ENCODE measurements around the gene B4GALT3. TPM values are rescaled to one million over a fixed set of nuclear protein-coding genes. Genes with fewer than 3 reads are reported as not detected.

B4GALT3 gene
- total and polyA plus RNA-seq, 9 donors = 16.7 to 29.8 (median 23.3) TPM

DNA sequence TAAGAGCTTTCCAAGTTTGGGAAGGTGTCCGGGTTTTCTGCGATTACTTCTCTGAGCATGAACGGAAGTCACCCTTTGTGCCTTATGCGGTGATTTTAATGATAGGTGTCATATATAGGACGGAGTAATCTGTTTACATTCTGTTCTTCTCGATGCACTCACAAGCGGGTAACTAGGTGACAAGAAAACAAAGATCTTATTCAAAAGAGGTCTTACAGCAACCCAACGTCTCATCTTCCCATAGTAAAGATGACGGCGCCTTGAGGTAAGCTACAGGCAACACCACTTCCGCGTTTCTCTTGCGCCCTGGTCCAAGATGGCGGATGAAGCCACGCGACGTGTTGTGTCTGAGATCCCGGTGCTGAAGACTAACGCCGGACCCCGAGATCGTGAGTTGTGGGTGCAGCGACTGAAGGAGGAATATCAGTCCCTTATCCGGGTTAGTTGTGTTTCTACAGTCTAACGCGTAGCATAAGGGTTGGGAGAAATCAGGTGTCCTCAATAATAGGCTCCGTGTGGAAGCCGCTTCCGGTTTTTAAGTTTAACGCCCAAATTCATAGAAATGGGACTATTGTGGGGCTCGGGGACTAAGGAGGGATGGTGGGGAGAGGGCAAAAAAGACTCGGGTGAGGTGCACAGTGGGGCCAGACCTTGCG is 23.5 kb downstream of the B4GALT3 start, which contains the start of gene UFC1:
UFC1 (plus strand) TSS at position 297 of the 656 bp plus-strand sequence; CDS start at position 317, 20 bp downstream.
- peak; percentile 96 for DNase-seq
- Histone ChIP-seq H3K36me3 (ENCODE audit: control insufficient read depth, insufficient read depth, low read length) (peaks cover 22% of the 10 kb centered on the region), H3K27ac (ENCODE audit: low read length) (peak within 1 kb of the TSS; percentile 91), H3K9me3 (replicated peaks; ENCODE audit: control insufficient read depth, low read depth, low read length) (no peaks in the 10 kb centered on the region), H3K4me1 (ENCODE audit: control insufficient read depth, insufficient read depth, low read length) (peaks cover 9% of the 10 kb centered on the region), H3K4me3 (ENCODE audit: low read length) (peak within 1 kb of the TSS; percentile 56), H3K27me3 (ENCODE audit: control insufficient read depth, insufficient read depth, low read length) (no peaks in the 10 kb centered on the region)
- WGBS (ENCODE audit: insufficient coverage) = 0% methylated on average over 23 of the region's 33 CpGs

DNA sequence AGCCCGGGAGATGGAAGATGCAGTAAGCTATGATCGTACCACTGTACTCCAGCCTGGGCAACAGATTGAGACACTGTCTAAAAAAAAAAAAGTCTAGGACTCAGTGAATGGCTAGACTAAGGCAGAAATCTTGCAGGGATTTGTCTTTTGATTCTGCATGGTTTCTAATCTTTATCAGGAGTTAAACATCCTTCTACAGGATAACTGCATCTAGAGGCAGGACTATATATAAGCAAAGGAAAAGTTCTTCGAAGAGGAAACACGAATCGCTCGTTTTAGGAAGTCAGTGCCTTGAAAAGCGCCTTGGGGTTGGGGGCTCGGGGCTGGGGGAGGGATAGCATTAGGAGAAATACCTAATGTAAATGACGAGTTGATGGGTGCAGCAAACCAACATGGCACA is 24.1 kb downstream of the B4GALT3 start:
- Histone ChIP-seq H3K4me3 (ENCODE audit: low read length) (peak overlapping the region; percentile 56), H3K36me3 (ENCODE audit: control insufficient read depth, insufficient read depth, low read length) (peaks cover 16% of the 10 kb centered on the region), H3K9me3 (replicated peaks; ENCODE audit: control insufficient read depth, low read depth, low read length) (no peaks in the 10 kb centered on the region), H3K27me3 (ENCODE audit: control insufficient read depth, insufficient read depth, low read length) (no peaks in the 10 kb centered on the region), H3K27ac (ENCODE audit: low read length) (peak overlapping the region; percentile 91), H3K4me1 (ENCODE audit: control insufficient read depth, insufficient read depth, low read length) (peaks cover 6% of the 10 kb centered on the region)
- DNase-seq = no peak
- WGBS (ENCODE audit: insufficient coverage) = no CpG with 5 or more reads among the region's 9 CpGs

- 56% methylated on average over 1 of the region's 3 CpGs for WGBS (ENCODE audit: insufficient coverage)
- H3K27ac ChIP-seq (ENCODE audit: low read length) = no peak overlapping the region
- no peaks in the 10 kb centered on the region for H3K36me3 ChIP-seq (ENCODE audit: control insufficient read depth, insufficient read depth, low read length)
- H3K4me3 ChIP-seq (ENCODE audit: low read length) = no peak overlapping the region
- H3K4me1 ChIP-seq (ENCODE audit: control insufficient read depth, insufficient read depth, low read length) = no peaks in the 10 kb centered on the region
- H3K9me3 ChIP-seq (replicated peaks; ENCODE audit: control insufficient read depth, low read depth, low read length) = no peaks in the 10 kb centered on the region
- no peak for DNase-seq
- H3K27me3 ChIP-seq (ENCODE audit: control insufficient read depth, insufficient read depth, low read length) = no peaks in the 10 kb centered on the region
Measured at GRCh38 chr1:161145832-161146231, 31.5 kb downstream of the B4GALT3 start.

- no peak for DNase-seq
- 89% methylated on average over 15 of the region's 29 CpGs for WGBS (ENCODE audit: insufficient coverage)
- no peak overlapping the region for H3K27ac ChIP-seq (ENCODE audit: low read length)
Measured at GRCh38 chr1:161140755-161141400, 36.4 kb downstream of the B4GALT3 start.

GRCh38 chr1:161139766-161140165 is 37.5 kb downstream of the B4GALT3 start:
- no peak overlapping the region for H3K27ac ChIP-seq (ENCODE audit: low read length)
- no CpG with 5 or more reads among the region's 1 CpG for WGBS (ENCODE audit: insufficient coverage)
- peak; percentile 74 for DNase-seq
- H3K9me3 ChIP-seq (replicated peaks; ENCODE audit: control insufficient read depth, low read depth, low read length) = no peaks in the 10 kb centered on the region
- H3K36me3 ChIP-seq (ENCODE audit: control insufficient read depth, insufficient read depth, low read length) = no peaks in the 10 kb centered on the region
- H3K4me1 ChIP-seq (ENCODE audit: control insufficient read depth, insufficient read depth, low read length) = peaks cover 10% of the 10 kb centered on the region
- H3K27me3 ChIP-seq (ENCODE audit: control insufficient read depth, insufficient read depth, low read length) = no peaks in the 10 kb centered on the region
- H3K4me3 ChIP-seq (ENCODE audit: low read length) = no peak overlapping the region

More at GRCh38 chr1:161140755-161141400, 36.4 kb downstream of the B4GALT3 start:
- Histone ChIP-seq H3K27me3 (ENCODE audit: control insufficient read depth, insufficient read depth, low read length) (no peaks in the 10 kb centered on the region), H3K9me3 (replicated peaks; ENCODE audit: control insufficient read depth, low read depth, low read length) (no peaks in the 10 kb centered on the region), H3K36me3 (ENCODE audit: control insufficient read depth, insufficient read depth, low read length) (no peaks in the 10 kb centered on the region), H3K4me1 (ENCODE audit: control insufficient read depth, insufficient read depth, low read length) (peaks cover 10% of the 10 kb centered on the region), H3K4me3 (ENCODE audit: low read length) (no peak overlapping the region)

GRCh38 chr1:161138431-161138830 is 38.9 kb downstream of the B4GALT3 start:
- H3K27ac ChIP-seq (ENCODE audit: low read length) = no peak overlapping the region
- no peaks in the 10 kb centered on the region for H3K36me3 ChIP-seq (ENCODE audit: control insufficient read depth, insufficient read depth, low read length)

DNA sequence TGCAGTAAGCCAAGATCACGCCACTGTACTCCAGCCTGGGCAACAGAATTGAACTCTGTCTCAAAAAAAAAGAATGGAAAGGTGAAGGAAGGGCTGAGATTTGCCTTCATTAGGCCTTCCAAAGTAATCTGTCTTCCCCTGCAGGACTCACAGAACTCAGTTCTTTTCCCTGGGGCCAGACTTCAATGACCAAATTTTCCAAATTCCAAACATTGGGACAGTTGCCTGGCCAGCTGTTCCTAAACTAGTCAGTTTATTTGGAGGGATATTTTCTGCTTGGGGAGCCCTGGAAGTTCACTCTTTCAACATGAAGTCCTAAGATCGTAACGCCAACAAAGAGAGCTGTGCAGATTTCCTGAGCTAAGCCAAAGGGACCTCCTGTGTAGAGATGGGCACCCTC is 39.4 kb downstream of the B4GALT3 start:
- peak overlapping the region; percentile 4 for H3K27ac ChIP-seq (ENCODE audit: low read length)

More at GRCh38 chr1:161138431-161138830, 38.9 kb downstream of the B4GALT3 start:
- H3K4me1 ChIP-seq (ENCODE audit: control insufficient read depth, insufficient read depth, low read length) = peaks cover 16% of the 10 kb centered on the region
- no peak for DNase-seq
- no peaks in the 10 kb centered on the region for H3K27me3 ChIP-seq (ENCODE audit: control insufficient read depth, insufficient read depth, low read length)
- no peaks in the 10 kb centered on the region for H3K9me3 ChIP-seq (replicated peaks; ENCODE audit: control insufficient read depth, low read depth, low read length)
- no peak overlapping the region for H3K4me3 ChIP-seq (ENCODE audit: low read length)
- WGBS (ENCODE audit: insufficient coverage) = 67% methylated on average over 1 of the region's 1 CpG

GRCh38 chr1:161133220-161133740 is 44.0 kb downstream of the B4GALT3 start:
- Histone ChIP-seq H3K4me1 (ENCODE audit: control insufficient read depth, insufficient read depth, low read length) (peaks cover 34% of the 10 kb centered on the region), H3K4me3 (ENCODE audit: low read length) (peak overlapping the region; percentile 68), H3K27ac (ENCODE audit: low read length) (peak overlapping the region; percentile 96), H3K9me3 (replicated peaks; ENCODE audit: control insufficient read depth, low read depth, low read length) (no peaks in the 10 kb centered on the region), H3K27me3 (ENCODE audit: control insufficient read depth, insufficient read depth, low read length) (no peaks in the 10 kb centered on the region), H3K36me3 (ENCODE audit: control insufficient read depth, insufficient read depth, low read length) (peaks cover 15% of the 10 kb centered on the region)
- DNase-seq = no peak
- WGBS (ENCODE audit: insufficient coverage) = 2% methylated on average over 11 of the region's 11 CpGs

More for the DNA sequence above, 39.4 kb downstream of the B4GALT3 start:
- Histone ChIP-seq H3K4me1 (ENCODE audit: control insufficient read depth, insufficient read depth, low read length) (peaks cover 17% of the 10 kb centered on the region), H3K27me3 (ENCODE audit: control insufficient read depth, insufficient read depth, low read length) (no peaks in the 10 kb centered on the region), H3K4me3 (ENCODE audit: low read length) (no peak overlapping the region), H3K9me3 (replicated peaks; ENCODE audit: control insufficient read depth, low read depth, low read length) (no peaks in the 10 kb centered on the region), H3K36me3 (ENCODE audit: control insufficient read depth, insufficient read depth, low read length) (no peaks in the 10 kb centered on the region)
- peak; percentile 80 for DNase-seq
- 33% methylated on average over 1 of the region's 3 CpGs for WGBS (ENCODE audit: insufficient coverage)

GRCh38 chr1:161132410-161133219 is 44.7 kb downstream of the B4GALT3 start, which contains the start of gene DEDD:
Gene DEDD (minus strand): TSS chr1:161132667. CDS start chr1:161124462, 8,205 bp downstream.
- Histone ChIP-seq H3K27me3 (ENCODE audit: control insufficient read depth, insufficient read depth, low read length) (no peaks in the 10 kb centered on the region), H3K36me3 (ENCODE audit: control insufficient read depth, insufficient read depth, low read length) (peaks cover 21% of the 10 kb centered on the region), H3K27ac (ENCODE audit: low read length) (peak within 1 kb of the TSS; percentile 96), H3K4me3 (ENCODE audit: low read length) (peak within 1 kb of the TSS; percentile 68), H3K9me3 (replicated peaks; ENCODE audit: control insufficient read depth, low read depth, low read length) (no peaks in the 10 kb centered on the region), H3K4me1 (ENCODE audit: control insufficient read depth, insufficient read depth, low read length) (peaks cover 33% of the 10 kb centered on the region)
- under 1% methylated on average over 46 of the region's 68 CpGs for WGBS (ENCODE audit: insufficient coverage)
- peak; percentile 99 for DNase-seq
